Measurements from ENCODE around the gene GP5.
A peak's percentile ranks its signal among the peaks of the same experiment; 100 is the strongest.

Gene GP5

DNA sequence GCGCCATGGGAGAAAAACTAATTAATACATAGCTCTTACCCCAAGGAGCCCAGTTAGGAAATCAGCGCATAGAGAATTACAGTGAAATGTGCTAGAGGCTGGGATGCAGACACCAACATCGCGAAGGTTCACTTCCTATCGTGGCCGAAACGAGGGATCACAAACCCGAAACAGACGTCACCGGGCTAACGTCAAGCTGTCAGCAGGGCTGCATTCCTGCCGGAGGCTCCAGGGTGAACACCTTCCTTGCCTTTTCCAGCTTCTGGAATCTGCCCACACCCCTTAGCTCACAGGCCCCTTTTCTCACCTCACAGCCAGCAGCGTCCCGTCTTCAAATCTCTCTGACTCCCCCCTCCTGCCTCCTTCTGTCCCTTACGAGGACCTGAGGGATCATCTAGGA is 13.0 kb downstream of the GP5 start:
- H3K4me3 ChIP-seq (ENCODE audit: low read depth in 1 of 2, low read length in 2 of 2), result no peak overlapping the region
- H3K27ac ChIP-seq (ENCODE audit: low read length), result no peak overlapping the region
- peaks cover 0 to 5% of the 10 kb centered on the region in 2 donors for H3K9me3 ChIP-seq (ENCODE audit: control insufficient read depth in 1 of 2, low read length in 2 of 2)
- no peaks in the 10 kb centered on the region for H3K4me1 ChIP-seq (ENCODE audit: control insufficient read depth in 1 of 2, insufficient read depth in 2 of 2, low read length in 2 of 2)
- no peaks in the 10 kb centered on the region for H3K27me3 ChIP-seq (ENCODE audit: low read depth, low read length)
- H3K36me3 ChIP-seq (ENCODE audit: control insufficient read depth in 1 of 2, insufficient read depth in 2 of 2, low read length in 2 of 2), result no peaks in the 10 kb centered on the region

DNA sequence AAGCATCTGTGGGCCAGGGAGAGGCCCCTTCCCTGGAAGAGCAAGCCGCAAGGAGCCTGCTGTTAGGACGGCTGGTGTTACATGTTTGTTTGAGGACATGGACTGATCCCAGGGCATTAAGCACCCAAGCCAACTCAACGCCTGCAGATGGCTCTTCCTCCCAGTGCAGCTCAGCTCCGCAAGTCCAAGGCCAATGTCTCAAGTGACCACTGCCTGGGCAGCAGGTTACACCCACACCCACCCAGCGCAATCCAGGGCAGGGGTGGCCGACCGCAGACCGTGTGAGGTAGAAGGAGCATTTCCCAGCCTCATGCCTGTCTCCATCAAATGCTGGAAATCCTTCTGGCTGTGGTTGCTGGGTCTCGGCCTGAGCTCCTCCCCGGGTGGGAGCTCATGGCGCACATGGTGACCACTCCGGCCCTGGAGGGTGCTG is 14.5 kb downstream of the GP5 start:
- H3K4me3 ChIP-seq (ENCODE audit: low read depth in 1 of 2, low read length in 2 of 2), result no peak overlapping the region

DNA sequence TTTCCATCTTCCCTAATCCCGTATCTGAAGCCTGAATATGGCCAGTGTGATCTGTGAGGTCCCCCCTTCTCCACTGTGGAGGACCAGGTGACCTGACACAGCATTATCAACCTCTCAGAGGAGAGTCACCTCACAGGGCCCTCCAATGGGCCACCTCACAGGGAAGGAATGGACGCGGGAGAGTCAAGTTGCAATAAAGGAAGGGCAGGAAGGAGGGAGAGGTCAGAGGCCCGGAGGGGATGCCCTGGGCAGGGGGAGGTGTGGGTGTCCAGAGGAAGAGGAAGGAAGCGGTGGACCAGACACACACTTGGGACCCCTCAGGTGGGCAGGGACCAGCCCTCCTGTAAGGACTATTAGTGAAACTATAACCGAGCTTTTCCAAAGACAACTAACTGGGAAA is 14.9 kb downstream of the GP5 start:
- no peak overlapping the region for H3K27ac ChIP-seq (ENCODE audit: low read length)
- no peaks in the 10 kb centered on the region for H3K4me1 ChIP-seq (ENCODE audit: control insufficient read depth in 1 of 2, insufficient read depth in 2 of 2, low read length in 2 of 2)
- H3K27me3 ChIP-seq (ENCODE audit: low read depth, low read length), result no peaks in the 10 kb centered on the region
- no peak overlapping the region for H3K4me3 ChIP-seq (ENCODE audit: low read depth in 1 of 2, low read length in 2 of 2)
- H3K9me3 ChIP-seq (ENCODE audit: control insufficient read depth in 1 of 2, low read length in 2 of 2), result no peaks in the 10 kb centered on the region
- H3K36me3 ChIP-seq (ENCODE audit: control insufficient read depth in 1 of 2, insufficient read depth in 2 of 2, low read length in 2 of 2), result no peaks in the 10 kb centered on the region

More for the DNA sequence above, 14.5 kb downstream of the GP5 start:
- Histone ChIP-seq H3K27me3 (ENCODE audit: low read depth, low read length) (no peaks in the 10 kb centered on the region), H3K36me3 (ENCODE audit: control insufficient read depth in 1 of 2, insufficient read depth in 2 of 2, low read length in 2 of 2) (no peaks in the 10 kb centered on the region), H3K4me1 (ENCODE audit: control insufficient read depth in 1 of 2, insufficient read depth in 2 of 2, low read length in 2 of 2) (no peaks in the 10 kb centered on the region), H3K9me3 (ENCODE audit: control insufficient read depth in 1 of 2, low read length in 2 of 2) (no peaks in the 10 kb centered on the region), H3K27ac (ENCODE audit: low read length) (no peak overlapping the region)

DNA sequence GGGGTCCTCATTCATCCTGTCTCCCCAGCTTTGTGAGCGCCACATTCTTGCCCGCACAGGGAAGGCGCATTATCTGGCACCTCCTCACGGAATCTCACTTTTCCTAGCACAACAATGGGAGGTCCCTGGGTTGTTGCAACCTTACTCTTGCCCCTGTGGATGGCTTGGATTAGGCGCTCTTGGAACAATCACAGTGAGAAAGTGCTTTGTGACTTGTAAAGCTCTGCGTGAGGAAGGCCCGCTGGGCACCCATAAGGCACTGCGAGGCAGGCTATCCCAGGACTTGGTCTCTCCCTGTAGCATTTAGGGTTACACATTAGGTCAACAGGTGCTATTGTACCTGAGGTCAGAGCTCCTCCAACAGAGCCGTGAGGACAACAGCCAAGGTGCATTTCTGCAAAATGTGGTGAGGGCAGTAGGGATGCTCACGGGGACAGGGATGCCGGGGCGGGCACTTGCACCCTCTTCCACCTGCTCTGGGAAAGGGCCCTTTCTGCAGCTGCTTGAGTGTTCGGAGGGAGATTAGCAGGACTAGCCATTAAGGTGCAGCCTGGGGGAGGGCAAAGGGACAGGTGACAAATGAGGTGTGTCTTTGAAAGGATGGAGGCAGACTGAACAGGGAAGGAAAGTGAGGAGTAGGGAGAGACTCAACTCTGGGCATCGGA is 15.7 kb downstream of the GP5 start:
- H3K27me3 ChIP-seq (ENCODE audit: low read depth, low read length), result no peaks in the 10 kb centered on the region
- no peaks in the 10 kb centered on the region for H3K36me3 ChIP-seq (ENCODE audit: control insufficient read depth in 1 of 2, insufficient read depth in 2 of 2, low read length in 2 of 2)
- no peaks in the 10 kb centered on the region for H3K9me3 ChIP-seq (ENCODE audit: control insufficient read depth in 1 of 2, low read length in 2 of 2)
- no peak overlapping the region for H3K4me3 ChIP-seq (ENCODE audit: low read depth in 1 of 2, low read length in 2 of 2)
- no peaks in the 10 kb centered on the region for H3K4me1 ChIP-seq (ENCODE audit: control insufficient read depth in 1 of 2, insufficient read depth in 2 of 2, low read length in 2 of 2)
- no peak overlapping the region for H3K27ac ChIP-seq (ENCODE audit: low read length)

DNA sequence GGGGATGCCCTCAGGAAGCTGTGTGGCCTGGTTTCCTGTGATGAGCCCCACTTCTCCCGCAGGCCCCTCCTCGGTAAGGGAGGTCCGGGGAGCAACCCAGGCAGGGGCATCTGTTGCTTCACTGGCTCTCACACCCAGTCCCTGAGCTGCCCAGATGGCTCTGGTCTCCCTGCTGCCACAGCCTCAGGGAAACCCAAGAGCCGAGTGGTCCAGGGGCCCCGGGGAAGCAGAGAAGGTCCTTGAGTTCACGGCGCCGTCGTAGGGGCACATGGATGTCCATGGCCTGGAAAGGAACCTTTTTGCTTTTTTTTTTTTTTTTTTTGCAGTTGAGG is 16.2 kb downstream of the GP5 start:
- Histone ChIP-seq H3K9me3 (ENCODE audit: control insufficient read depth in 1 of 2, low read length in 2 of 2) (no peaks in the 10 kb centered on the region), H3K36me3 (ENCODE audit: control insufficient read depth in 1 of 2, insufficient read depth in 2 of 2, low read length in 2 of 2) (no peaks in the 10 kb centered on the region), H3K27me3 (ENCODE audit: low read depth, low read length) (no peaks in the 10 kb centered on the region), H3K4me3 (ENCODE audit: low read depth in 1 of 2, low read length in 2 of 2) (no peak overlapping the region), H3K4me1 (ENCODE audit: control insufficient read depth in 1 of 2, insufficient read depth in 2 of 2, low read length in 2 of 2) (no peaks in the 10 kb centered on the region), H3K27ac (ENCODE audit: low read length) (no peak overlapping the region)

DNA sequence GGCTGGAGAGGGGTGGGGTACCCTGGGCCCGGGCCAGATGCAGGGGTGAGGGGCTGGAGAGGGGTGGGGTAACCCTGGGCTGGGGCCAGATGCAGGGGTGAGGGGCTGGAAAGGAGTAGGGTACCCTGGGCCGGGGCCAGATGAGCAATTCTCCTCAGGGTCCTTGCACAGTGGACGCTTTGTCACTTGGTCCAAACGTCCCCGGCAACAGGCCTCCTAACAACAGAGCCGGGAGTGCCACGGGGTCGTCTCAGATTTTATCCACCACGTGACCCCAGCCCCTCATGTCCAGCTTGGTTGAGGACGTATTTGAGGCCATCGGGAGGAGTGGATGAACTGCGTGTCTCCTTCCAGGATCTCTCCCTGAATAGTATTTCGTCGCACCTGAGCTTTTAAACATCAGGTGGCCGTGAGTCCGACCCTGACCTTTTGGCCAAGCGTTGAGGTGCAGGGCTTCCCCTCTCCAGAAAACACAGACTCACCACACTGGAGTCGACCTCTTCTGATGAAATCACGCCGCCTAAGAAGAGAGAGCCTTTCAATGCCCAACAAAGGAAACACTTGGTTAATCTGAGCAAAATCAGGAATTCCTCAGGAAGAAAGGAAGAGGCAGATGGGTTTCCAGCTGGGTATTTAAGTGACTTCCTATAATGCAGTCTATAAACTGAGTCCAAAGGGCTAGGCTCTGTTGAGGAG is 16.7 kb downstream of the GP5 start:
- no peaks in the 10 kb centered on the region for H3K36me3 ChIP-seq (ENCODE audit: control insufficient read depth in 1 of 2, insufficient read depth in 2 of 2, low read length in 2 of 2)
- no peak overlapping the region for H3K4me3 ChIP-seq (ENCODE audit: low read depth in 1 of 2, low read length in 2 of 2)
- H3K4me1 ChIP-seq (ENCODE audit: control insufficient read depth in 1 of 2, insufficient read depth in 2 of 2, low read length in 2 of 2), result no peaks in the 10 kb centered on the region
- no peaks in the 10 kb centered on the region for H3K27me3 ChIP-seq (ENCODE audit: low read depth, low read length)
- H3K27ac ChIP-seq (ENCODE audit: low read length), result no peak overlapping the region
- H3K9me3 ChIP-seq (ENCODE audit: control insufficient read depth in 1 of 2, low read length in 2 of 2), result no peaks in the 10 kb centered on the region

DNA sequence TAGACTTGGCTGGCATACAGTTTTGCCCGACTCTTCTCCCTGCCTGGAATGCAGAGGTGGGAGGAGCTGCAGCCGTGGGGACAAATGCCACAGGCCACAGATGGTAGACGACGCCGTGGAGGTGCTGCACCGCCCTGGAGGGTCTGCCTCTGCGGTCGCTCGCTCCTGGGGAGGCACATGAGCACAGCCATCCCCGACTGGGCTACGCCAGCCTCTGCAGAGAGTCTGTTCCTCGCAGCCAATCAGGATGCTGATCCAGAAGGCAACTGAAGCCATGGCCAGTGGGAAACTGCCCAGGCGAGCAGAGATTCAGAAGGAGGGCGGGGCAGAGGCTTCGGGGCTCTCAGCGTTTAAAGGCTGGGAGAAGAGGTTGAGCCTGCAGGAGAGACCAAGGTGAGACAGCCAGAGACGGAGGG is 17.6 kb downstream of the GP5 start:
- no peaks in the 10 kb centered on the region for H3K4me1 ChIP-seq (ENCODE audit: control insufficient read depth in 1 of 2, insufficient read depth in 2 of 2, low read length in 2 of 2)
- H3K27me3 ChIP-seq (ENCODE audit: low read depth, low read length), result no peaks in the 10 kb centered on the region
- no peaks in the 10 kb centered on the region for H3K9me3 ChIP-seq (ENCODE audit: control insufficient read depth in 1 of 2, low read length in 2 of 2)
- H3K4me3 ChIP-seq (ENCODE audit: low read depth in 1 of 2, low read length in 2 of 2), result peak overlapping the region in 1 of 2 donors; percentile 40
- H3K36me3 ChIP-seq (ENCODE audit: control insufficient read depth in 1 of 2, insufficient read depth in 2 of 2, low read length in 2 of 2), result no peaks in the 10 kb centered on the region
- H3K27ac ChIP-seq (ENCODE audit: low read length), result no peak overlapping the region

DNA sequence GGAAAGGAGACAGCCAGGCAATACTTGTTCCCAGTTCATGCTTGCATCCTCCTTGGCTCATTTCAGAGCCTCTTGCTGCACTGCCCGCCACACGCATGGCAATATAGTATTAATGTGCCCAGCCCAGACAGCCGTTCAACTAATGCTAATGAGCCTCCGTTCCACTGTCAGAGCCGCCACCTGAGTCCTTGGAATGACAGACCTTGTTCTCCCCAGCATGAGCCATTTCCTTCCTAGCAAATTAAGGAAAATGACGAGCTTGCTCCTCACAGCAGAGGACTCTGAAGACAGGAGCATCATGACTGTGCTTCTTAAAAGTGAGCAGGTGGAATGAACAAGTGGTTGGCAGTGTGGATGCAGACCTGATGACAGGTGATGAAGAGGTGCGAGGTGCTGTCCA is 18.7 kb downstream of the GP5 start:
- no peaks in the 10 kb centered on the region for H3K4me1 ChIP-seq (ENCODE audit: control insufficient read depth in 1 of 2, insufficient read depth in 2 of 2, low read length in 2 of 2)
- no peak overlapping the region for H3K27ac ChIP-seq (ENCODE audit: low read length)
- H3K36me3 ChIP-seq (ENCODE audit: control insufficient read depth in 1 of 2, insufficient read depth in 2 of 2, low read length in 2 of 2), result no peaks in the 10 kb centered on the region
- no peaks in the 10 kb centered on the region for H3K27me3 ChIP-seq (ENCODE audit: low read depth, low read length)
- no peak overlapping the region for H3K4me3 ChIP-seq (ENCODE audit: low read depth in 1 of 2, low read length in 2 of 2)
- H3K9me3 ChIP-seq (ENCODE audit: control insufficient read depth in 1 of 2, low read length in 2 of 2), result no peaks in the 10 kb centered on the region

DNA sequence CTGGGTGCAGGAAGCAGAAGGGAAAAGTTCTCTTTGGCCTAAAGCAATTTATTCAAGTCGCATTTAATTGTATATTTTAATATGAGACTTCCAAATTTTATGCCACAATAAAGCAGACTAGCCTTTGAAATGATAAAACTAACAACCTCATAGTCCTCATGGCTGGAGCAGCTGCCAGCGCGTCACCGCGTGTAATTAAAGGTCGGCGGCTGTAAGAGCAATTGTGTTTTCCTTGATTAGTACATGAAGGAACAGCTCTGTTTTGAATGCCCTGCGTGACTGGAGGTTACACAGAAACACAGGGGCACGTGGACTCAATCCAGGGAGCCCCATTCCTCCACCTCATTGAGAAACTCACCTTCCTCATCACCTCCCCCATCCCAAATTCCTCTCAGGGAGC is 19.4 kb downstream of the GP5 start:
- H3K36me3 ChIP-seq (ENCODE audit: control insufficient read depth in 1 of 2, insufficient read depth in 2 of 2, low read length in 2 of 2), result no peaks in the 10 kb centered on the region
- no peak overlapping the region for H3K27ac ChIP-seq (ENCODE audit: low read length)
- no peaks in the 10 kb centered on the region for H3K9me3 ChIP-seq (ENCODE audit: control insufficient read depth in 1 of 2, low read length in 2 of 2)
- no peaks in the 10 kb centered on the region for H3K27me3 ChIP-seq (ENCODE audit: low read depth, low read length)
- no peaks in the 10 kb centered on the region for H3K4me1 ChIP-seq (ENCODE audit: control insufficient read depth in 1 of 2, insufficient read depth in 2 of 2, low read length in 2 of 2)
- H3K4me3 ChIP-seq (ENCODE audit: low read depth in 1 of 2, low read length in 2 of 2), result no peak overlapping the region

DNA sequence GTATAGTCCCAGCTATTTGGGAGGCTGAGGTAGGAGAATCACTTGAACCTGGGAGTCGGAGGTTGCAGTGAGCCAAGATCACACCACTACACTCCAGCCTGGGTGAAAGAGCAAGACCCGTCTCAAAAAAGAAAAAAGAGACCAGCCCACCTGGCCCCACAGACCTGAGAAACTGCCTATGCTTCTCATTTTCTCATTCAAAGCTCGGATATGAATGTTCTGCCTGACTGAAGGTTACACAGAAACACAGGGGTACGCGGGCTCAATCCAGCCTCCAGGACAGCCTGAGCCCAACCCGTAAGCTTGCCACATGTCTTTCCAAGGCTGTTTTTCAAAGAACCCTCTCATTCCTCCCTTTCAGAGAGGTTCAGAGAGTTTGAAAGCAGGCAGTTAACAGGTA is 19.8 kb downstream of the GP5 start:
- Histone ChIP-seq H3K9me3 (ENCODE audit: control insufficient read depth in 1 of 2, low read length in 2 of 2) (no peaks in the 10 kb centered on the region), H3K27ac (ENCODE audit: low read length) (no peak overlapping the region), H3K27me3 (ENCODE audit: low read depth, low read length) (no peaks in the 10 kb centered on the region), H3K36me3 (ENCODE audit: control insufficient read depth in 1 of 2, insufficient read depth in 2 of 2, low read length in 2 of 2) (no peaks in the 10 kb centered on the region), H3K4me1 (ENCODE audit: control insufficient read depth in 1 of 2, insufficient read depth in 2 of 2, low read length in 2 of 2) (no peaks in the 10 kb centered on the region), H3K4me3 (ENCODE audit: low read depth in 1 of 2, low read length in 2 of 2) (no peak overlapping the region)

DNA sequence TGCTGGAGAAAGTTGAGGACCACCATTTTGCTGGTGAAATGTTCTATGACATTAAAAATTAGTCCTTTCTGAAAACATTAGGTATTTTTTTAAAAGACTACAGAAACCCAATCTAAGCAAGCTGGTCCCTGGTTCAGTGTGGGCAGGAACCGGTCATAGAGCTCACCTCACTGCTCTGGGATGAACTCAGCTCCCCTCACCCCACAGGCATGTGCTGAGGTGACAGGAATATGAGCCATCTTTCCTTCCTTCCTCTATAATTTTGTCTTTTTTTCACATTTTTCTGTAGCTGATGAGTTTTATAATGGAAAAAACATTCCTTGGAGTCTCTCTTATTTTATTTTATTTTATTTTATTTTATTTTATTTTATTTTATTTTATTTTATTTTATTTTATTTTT is 21.4 kb downstream of the GP5 start:
- no peaks in the 10 kb centered on the region for H3K36me3 ChIP-seq (ENCODE audit: control insufficient read depth in 1 of 2, insufficient read depth in 2 of 2, low read length in 2 of 2)
- H3K4me3 ChIP-seq (ENCODE audit: low read depth in 1 of 2, low read length in 2 of 2), result no peak overlapping the region
- H3K4me1 ChIP-seq (ENCODE audit: control insufficient read depth in 1 of 2, insufficient read depth in 2 of 2, low read length in 2 of 2), result no peaks in the 10 kb centered on the region
- H3K27ac ChIP-seq (ENCODE audit: low read length), result no peak overlapping the region
- H3K27me3 ChIP-seq (ENCODE audit: low read depth, low read length), result no peaks in the 10 kb centered on the region
- no peaks in the 10 kb centered on the region for H3K9me3 ChIP-seq (ENCODE audit: control insufficient read depth in 1 of 2, low read length in 2 of 2)

DNA sequence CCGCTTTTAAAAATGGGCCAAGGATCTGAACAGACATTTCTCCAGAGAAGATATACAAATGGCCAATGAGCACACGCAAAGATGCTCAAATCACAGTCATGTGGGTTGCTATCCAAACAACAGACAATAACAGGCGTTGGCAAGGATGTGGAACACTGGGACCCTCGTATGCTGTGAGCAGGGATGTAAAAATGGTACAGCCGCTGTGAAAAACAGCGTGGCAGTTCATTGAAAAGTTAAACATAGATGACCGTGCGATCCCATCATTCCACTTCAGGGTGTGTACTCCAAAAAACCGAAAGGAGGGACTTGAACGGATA is 22.9 kb downstream of the GP5 start:
- Histone ChIP-seq H3K4me1 (ENCODE audit: control insufficient read depth in 1 of 2, insufficient read depth in 2 of 2, low read length in 2 of 2) (no peaks in the 10 kb centered on the region), H3K36me3 (ENCODE audit: control insufficient read depth in 1 of 2, insufficient read depth in 2 of 2, low read length in 2 of 2) (no peaks in the 10 kb centered on the region), H3K27ac (ENCODE audit: low read length) (no peak overlapping the region), H3K9me3 (ENCODE audit: control insufficient read depth in 1 of 2, low read length in 2 of 2) (no peaks in the 10 kb centered on the region), H3K27me3 (ENCODE audit: low read depth, low read length) (no peaks in the 10 kb centered on the region), H3K4me3 (ENCODE audit: low read depth in 1 of 2, low read length in 2 of 2) (no peak overlapping the region)

Data from muscle layer of duodenum (tissue), 2 donors.